Measurements from ENCODE around the gene TMEM184A. TPM values are rescaled to one million over a fixed set of nuclear protein-coding genes. Genes with fewer than 3 reads are reported as not detected.

The TMEM184A gene
- total RNA-seq, 1 donor from 2014 or later = 0.36 TPM

DNA sequence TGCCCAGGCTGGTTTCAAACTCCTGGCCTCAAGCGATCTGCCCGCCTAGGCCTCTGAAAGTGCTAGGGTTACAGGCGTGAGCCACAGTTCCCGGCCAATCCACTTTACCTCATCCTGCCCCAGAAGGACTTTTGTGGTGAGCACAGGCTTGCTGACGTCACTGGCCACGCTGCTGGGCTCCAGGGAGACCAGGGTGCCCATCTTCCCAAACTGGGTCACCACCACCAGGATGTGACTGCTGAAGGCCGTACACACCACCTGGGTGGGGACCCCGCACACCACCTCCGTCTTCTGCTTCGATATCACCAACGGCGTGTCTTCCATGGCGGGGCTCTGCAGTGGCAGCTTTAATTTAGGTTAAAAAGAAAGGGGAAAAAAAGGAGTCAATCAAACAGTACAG lies 13.0 kb upstream of the TMEM184A start:
- peaks cover 48% of the 10 kb centered on the region for H3K4me1 ChIP-seq
- TF ChIP-seq, protein P1, sequence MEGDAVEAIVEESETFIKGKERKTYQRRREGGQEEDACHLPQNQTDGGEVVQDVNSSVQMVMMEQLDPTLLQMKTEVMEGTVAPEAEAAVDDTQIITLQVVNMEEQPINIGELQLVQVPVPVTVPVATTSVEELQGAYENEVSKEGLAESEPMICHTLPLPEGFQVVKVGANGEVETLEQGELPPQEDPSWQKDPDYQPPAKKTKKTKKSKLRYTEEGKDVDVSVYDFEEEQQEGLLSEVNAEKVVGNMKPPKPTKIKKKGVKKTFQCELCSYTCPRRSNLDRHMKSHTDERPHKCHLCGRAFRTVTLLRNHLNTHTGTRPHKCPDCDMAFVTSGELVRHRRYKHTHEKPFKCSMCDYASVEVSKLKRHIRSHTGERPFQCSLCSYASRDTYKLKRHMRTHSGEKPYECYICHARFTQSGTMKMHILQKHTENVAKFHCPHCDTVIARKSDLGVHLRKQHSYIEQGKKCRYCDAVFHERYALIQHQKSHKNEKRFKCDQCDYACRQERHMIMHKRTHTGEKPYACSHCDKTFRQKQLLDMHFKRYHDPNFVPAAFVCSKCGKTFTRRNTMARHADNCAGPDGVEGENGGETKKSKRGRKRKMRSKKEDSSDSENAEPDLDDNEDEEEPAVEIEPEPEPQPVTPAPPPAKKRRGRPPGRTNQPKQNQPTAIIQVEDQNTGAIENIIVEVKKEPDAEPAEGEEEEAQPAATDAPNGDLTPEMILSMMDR (IDR thresholded peaks at IDR 0.05; ENCODE audit: borderline replicate concordance) = no peak
- no peaks in the 10 kb centered on the region for H3K27me3 ChIP-seq (ENCODE audit: low read depth)
- H3K36me3 ChIP-seq = peaks cover 19% of the 10 kb centered on the region
- no peak for DNase-seq
- peak overlapping the region; percentile 97 for H3K4me3 ChIP-seq
- H3K9me3 ChIP-seq (replicated peaks) = no peaks in the 10 kb centered on the region
- intact Hi-C loops (cut with micrococcal nuclease) = no loop called here
- peak overlapping the region; percentile 98 for H3K27ac ChIP-seq (replicated peaks)

DNA sequence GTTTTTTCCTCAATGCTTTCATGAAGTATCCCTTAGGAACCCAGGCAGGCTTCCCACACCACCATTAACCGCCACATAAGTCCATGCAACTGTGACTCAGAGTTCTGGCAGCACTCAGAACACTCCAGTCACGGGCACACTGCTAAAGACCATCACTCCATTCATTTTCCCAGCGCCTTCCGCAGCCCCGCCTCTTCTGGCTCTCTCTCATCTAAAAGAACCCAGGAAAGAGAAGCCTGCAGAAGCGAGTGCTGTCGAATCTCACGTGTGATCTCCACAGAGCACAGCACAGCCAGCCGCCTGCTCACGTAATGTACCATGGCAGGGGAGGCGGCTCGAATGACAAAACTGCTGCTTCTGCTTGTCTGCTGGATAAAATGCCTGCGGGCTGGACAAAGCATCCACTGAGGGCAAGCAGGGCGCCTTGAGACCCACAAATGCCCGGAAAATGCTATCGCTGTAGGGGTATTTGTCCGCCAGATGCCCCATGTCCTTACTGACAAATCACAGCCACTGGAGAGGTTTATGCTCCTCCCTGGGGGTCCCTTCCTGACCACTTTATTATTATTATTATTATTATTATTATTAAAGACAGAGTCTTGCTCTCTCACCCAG lies 12.0 kb upstream of the TMEM184A start:
- no peaks in the 10 kb centered on the region for H3K27me3 ChIP-seq (ENCODE audit: low read depth)
- H3K27ac ChIP-seq (replicated peaks) = no peak overlapping the region
- no peaks in the 10 kb centered on the region for H3K9me3 ChIP-seq (replicated peaks)
- intact Hi-C loops (cut with micrococcal nuclease) = no loop called here
- H3K4me1 ChIP-seq = peaks cover 48% of the 10 kb centered on the region
- H3K36me3 ChIP-seq = peaks cover 19% of the 10 kb centered on the region
- no peak for DNase-seq
- no peak overlapping the region for H3K4me3 ChIP-seq
- TF ChIP-seq, protein P1 (IDR thresholded peaks at IDR 0.05; ENCODE audit: borderline replicate concordance) = no peak

DNA sequence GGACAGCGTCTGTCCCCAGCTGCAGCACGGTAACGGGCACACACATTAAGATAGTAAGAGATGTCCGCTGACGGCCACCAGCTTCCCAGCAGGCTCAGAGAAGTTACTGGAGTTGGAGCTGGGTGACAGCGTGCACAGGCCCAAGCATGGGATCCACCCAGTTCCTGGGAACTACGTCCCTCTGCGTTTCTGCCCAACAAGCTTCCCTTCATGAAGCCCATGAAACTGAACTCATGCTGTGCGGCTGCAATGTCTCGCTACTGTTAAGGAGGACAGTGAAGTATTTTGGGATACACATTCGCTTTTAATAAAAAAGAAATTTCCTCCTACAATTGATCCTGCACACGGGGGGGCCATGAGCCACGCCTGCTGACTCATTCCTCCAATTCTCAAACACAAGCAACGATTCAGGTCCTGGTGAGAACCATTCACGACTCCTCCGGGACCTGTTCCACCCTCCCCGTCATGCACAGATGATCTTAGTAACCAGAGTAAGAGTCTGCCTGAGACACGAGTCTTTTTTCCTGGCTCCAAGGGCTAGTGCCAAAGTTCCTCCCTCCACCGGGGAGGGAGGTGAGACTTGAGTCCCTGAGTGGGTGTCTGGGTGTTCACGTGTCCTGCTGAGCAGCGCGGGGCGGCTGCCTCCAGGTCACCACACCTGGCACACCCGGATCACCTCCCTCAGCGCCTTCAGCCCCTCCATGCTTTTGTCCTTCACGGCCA lies 11.2 kb upstream of the TMEM184A start:
- intact Hi-C loops (cut with micrococcal nuclease) = no loop called here
- H3K27ac ChIP-seq (replicated peaks) = no peak overlapping the region

DNA sequence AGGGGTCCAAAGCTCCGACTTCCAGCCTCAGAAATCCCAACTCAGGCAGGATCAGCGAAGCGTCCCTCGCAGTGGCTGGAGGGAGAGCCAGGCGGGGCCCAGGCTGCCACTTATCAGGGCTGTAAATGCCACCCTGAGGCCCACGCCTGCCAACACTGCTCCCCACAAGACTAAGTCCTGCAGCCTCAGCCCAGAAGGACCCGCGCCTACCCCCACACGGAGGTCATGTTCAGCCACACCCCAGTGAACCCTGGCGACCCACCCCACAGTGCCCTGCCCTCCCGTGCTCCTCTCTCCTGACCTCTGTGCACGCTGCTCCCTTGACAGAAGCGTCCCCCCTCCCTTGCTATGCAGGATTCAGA lies 10.7 kb upstream of the TMEM184A start:
- Histone ChIP-seq H3K4me3 (no peak overlapping the region), H3K36me3 (peaks cover 19% of the 10 kb centered on the region), H3K27ac (replicated peaks) (no peak overlapping the region), H3K4me1 (peaks cover 35% of the 10 kb centered on the region), H3K27me3 (ENCODE audit: low read depth) (no peaks in the 10 kb centered on the region), H3K9me3 (replicated peaks) (no peaks in the 10 kb centered on the region)
- TF ChIP-seq, protein P1 (IDR thresholded peaks at IDR 0.05; ENCODE audit: borderline replicate concordance) = no peak
- DNase-seq = no peak
- intact Hi-C loops (cut with micrococcal nuclease) = no loop called here

More for the DNA sequence above, 11.2 kb upstream of the TMEM184A start:
- H3K4me3 ChIP-seq = no peak overlapping the region
- no peak for DNase-seq
- H3K9me3 ChIP-seq (replicated peaks) = no peaks in the 10 kb centered on the region
- no peaks in the 10 kb centered on the region for H3K27me3 ChIP-seq (ENCODE audit: low read depth)
- H3K4me1 ChIP-seq = peaks cover 41% of the 10 kb centered on the region
- TF ChIP-seq, protein P1 (IDR thresholded peaks at IDR 0.05; ENCODE audit: borderline replicate concordance) = no peak
- H3K36me3 ChIP-seq = peaks cover 19% of the 10 kb centered on the region

DNA sequence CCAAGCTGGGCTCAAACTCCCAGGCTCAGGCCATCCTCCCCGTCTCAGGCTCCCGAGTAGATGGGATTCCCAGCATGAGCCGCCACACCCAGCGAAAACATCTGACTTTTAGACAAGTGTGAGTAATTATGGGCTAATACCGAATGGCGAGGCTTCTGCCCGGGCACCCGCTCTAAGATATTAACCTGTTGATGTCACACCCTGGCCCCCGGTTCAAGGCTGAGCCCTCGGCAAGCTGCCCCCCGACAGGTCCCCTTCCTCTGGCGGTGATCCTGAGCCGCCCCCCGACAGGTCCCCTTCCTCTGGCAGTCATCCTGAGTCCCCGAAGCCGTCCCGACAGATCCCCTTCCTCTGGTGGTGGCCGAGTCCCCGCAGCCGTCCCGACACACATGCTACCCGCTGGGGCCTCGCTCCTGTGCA lies 8.6 kb upstream of the TMEM184A start:
- H3K9me3 ChIP-seq (replicated peaks) = no peaks in the 10 kb centered on the region
- no peak overlapping the region for H3K4me3 ChIP-seq
- peaks cover 19% of the 10 kb centered on the region for H3K36me3 ChIP-seq
- H3K4me1 ChIP-seq = peaks cover 16% of the 10 kb centered on the region
- H3K27ac ChIP-seq (replicated peaks) = no peak overlapping the region
- DNase-seq = no peak
- intact Hi-C loops (cut with micrococcal nuclease) = no loop called here
- peaks cover 10% of the 10 kb centered on the region for H3K27me3 ChIP-seq (ENCODE audit: low read depth)
- TF ChIP-seq, protein P1 (IDR thresholded peaks at IDR 0.05; ENCODE audit: borderline replicate concordance) = no peak
